HEK293T (cell line): ENCODE measurements around the gene IGF1R.

Source experiments
- ARNT ChIP-seq: fragments of 450-650 bp; IDR thresholded peaks from 2 replicates; pipeline ENCODE4 v1.6.1; 2017; ENCODE audit warnings: mild to moderate bottlenecking
- BHLHE40 ChIP-seq: fragments of 450-650 bp; IDR thresholded peaks from 2 replicates; pipeline ENCODE4 v1.6.1; 2016; ENCODE audit warnings: mild to moderate bottlenecking, moderate library complexity, borderline replicate concordance
- FOXA1 ChIP-seq: fragments of 450-650 bp; IDR thresholded peaks from 2 replicates; pipeline ENCODE4 v1.6.1; 2016; ENCODE audit warnings: mild to moderate bottlenecking
- FOXM1 ChIP-seq: fragments of 450-650 bp; IDR thresholded peaks from 2 replicates; pipeline ENCODE4 v1.6.1; 2017; ENCODE audit warnings: mild to moderate bottlenecking, borderline replicate concordance
- SUZ12 ChIP-seq: fragments of 450-650 bp; IDR thresholded peaks from 2 replicates; pipeline ENCODE4 v1.6.1; 2016; ENCODE audit warnings: mild to moderate bottlenecking
- TARDBP ChIP-seq: fragments of 450-650 bp; IDR thresholded peaks from 2 replicates; pipeline ENCODE4 v1.6.1; 2016
- ZNF384 ChIP-seq: fragments of 450-650 bp; IDR thresholded peaks from 2 replicates; pipeline ENCODE4 v1.6.1; 2016

DNA sequence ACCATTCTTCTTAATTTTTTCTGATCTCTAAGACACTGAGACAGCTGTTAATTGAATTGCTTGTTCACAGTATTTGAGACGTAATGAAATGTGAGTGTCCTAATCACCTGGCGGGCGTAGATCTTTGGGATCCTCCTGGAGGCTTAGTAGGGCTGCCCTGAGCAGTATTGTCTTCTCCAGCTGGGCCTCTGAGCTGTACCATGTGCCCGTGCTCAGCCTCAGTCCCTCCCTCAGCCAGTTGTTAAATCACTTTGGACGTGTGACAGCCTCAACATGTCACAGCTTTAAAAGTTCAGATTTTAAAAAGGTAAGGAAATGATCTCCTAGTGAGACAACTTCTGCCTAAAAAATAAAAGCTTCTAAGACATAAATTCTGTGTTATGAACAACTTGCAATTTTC is 35.5 kb downstream of the IGF1R start:
- TF ChIP-seq FOXM1 = no peak
- no peak for TF ChIP-seq SUZ12
- no peak for TF ChIP-seq BHLHE40
- no peak for TF ChIP-seq ZNF384
- TF ChIP-seq TARDBP = no peak
- TF ChIP-seq FOXA1 = no peak
- no peak for TF ChIP-seq ARNT
